IMR-90 (cell line): ENCODE measurements around the gene SPSB2.

Experiments used
- BHLHE40 ChIP-seq: fragments of 150-350 bp; IDR thresholded peaks from 2 replicates; pipeline ENCODE4 v1.6.1; 2016; ENCODE audit warnings: mild to moderate bottlenecking, low read depth, low read length
- CEBPB ChIP-seq: IDR thresholded peaks from 2 replicates; pipeline ENCODE4 v1.6.1; 2012; ENCODE audit warnings: low read depth, low read length, improper control_type of control experiment
- CHD1 ChIP-seq: IDR thresholded peaks from 2 replicates; pipeline ENCODE4 v1.6.1; 2012; ENCODE audit warnings: low read depth, low read length, improper control_type of control experiment
- CTCF ChIP-seq: conservative IDR thresholded peaks from 2 replicates; pipeline ENCODE4 v1.5.1; 2012; ENCODE audit warnings: mild to moderate bottlenecking, low read depth, low read length, improper control_type of control experiment
- MAFK ChIP-seq: IDR thresholded peaks from 2 replicates; pipeline ENCODE4 v1.6.1; 2012; ENCODE audit warnings: low read depth, low read length, improper control_type of control experiment
- MXI1 ChIP-seq: IDR thresholded peaks from 2 replicates; pipeline ENCODE4 v1.6.1; 2012; ENCODE audit warnings: low read depth, mild to moderate bottlenecking, low read length, moderate library complexity, borderline replicate concordance
- POLR2A ChIP-seq: IDR thresholded peaks from 2 replicates; pipeline ENCODE4 v1.6.1; 2012; ENCODE audit warnings: mild to moderate bottlenecking, low read depth, low read length
- RAD21 ChIP-seq: IDR thresholded peaks from 2 replicates; pipeline ENCODE4 v1.6.1; 2012; ENCODE audit warnings: low read length, improper control_type of control experiment
- RFX5 ChIP-seq: IDR thresholded peaks from 2 replicates; pipeline ENCODE4 v1.8.0; 2012; ENCODE audit warnings: low read depth, mild to moderate bottlenecking, low read length, moderate library complexity
- SMC3 ChIP-seq: fragments of 150-350 bp; IDR thresholded peaks from 2 replicates; pipeline ENCODE4 v1.6.1; 2016; ENCODE audit warnings: low read depth, mild to moderate bottlenecking, antibody characterized with exemption, low read length, moderate library complexity
- USF2 ChIP-seq: fragments of 150-350 bp; IDR thresholded peaks from 2 replicates; pipeline ENCODE4 v1.6.1; 2017; ENCODE audit warnings: mild to moderate bottlenecking, antibody characterized with exemption, low read length, low read depth

DNA sequence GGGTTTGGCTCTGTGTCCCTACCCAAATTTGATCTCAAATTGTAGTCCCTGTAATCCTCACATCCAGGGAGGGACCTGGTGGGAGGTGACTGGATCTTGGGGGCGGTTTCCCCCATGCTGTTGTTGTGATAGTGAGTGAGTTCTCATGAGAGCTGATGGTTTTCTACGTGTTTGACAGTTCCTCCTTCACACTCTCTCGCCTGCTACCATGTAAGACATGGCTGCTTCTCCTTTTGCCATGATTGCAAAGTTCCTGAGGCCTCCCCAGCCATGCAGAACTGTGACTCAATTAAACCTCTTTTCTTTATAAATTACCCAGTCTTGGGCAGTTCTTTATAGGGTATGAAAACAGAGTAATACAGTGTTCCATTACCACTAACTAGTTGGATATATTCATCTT, 21.2 kb upstream of the SPSB2 start:
- TF ChIP-seq CTCF = no peak
- TF ChIP-seq POLR2A = no peak
- TF ChIP-seq CEBPB = no peak
- no peak for TF ChIP-seq SMC3
- no peak for TF ChIP-seq MAFK
- TF ChIP-seq RFX5 = no peak
- no peak for TF ChIP-seq USF2
- no peak for TF ChIP-seq MXI1
- TF ChIP-seq RAD21 = no peak
- no peak for TF ChIP-seq BHLHE40
- no peak for TF ChIP-seq CHD1
